KMS-11 (cell line): ENCODE data around the gene SMIM33.
"Not testable (repeated sequence)": the region's sequence is repeated elsewhere in the genome, so short reads cannot be mapped to it uniquely, and the experiment has no call there.

Experiments used
- H2AFZ ChIP-seq: fragments of 200-600 bp; sonication (generic); 2 replicates; pipeline ENCODE4 v1.6.1; 2016; ENCODE audit warnings: antibody characterized with exemption, mixed run types, low read depth
- H3K27ac ChIP-seq: fragments of 200-600 bp; sonication (generic); 2 replicates; pipeline ENCODE4 v1.6.1; 2016; ENCODE audit warnings: mild to moderate bottlenecking, mixed run types
- H3K27me3 ChIP-seq: fragments of 200-600 bp; sonication (generic); 2 replicates; pipeline ENCODE4 v1.6.1; 2017; ENCODE audit warnings: mild to moderate bottlenecking, low read depth, mixed run types, moderate library complexity; ENCODE audit not compliant: insufficient read depth
- H3K36me3 ChIP-seq: fragments of 200-600 bp; sonication (generic); 2 replicates; pipeline ENCODE4 v1.6.1; 2017; ENCODE audit warnings: mild to moderate bottlenecking, mixed run types; ENCODE audit not compliant: insufficient read depth
- H3K4me1 ChIP-seq: fragments of 200-600 bp; sonication (generic); 2 replicates; pipeline ENCODE4 v1.6.1; 2016; ENCODE audit warnings: mild to moderate bottlenecking, low read depth, mixed run types; ENCODE audit not compliant: poor library complexity, severe bottlenecking
- H3K4me2 ChIP-seq: fragments of 200-600 bp; sonication (generic); 2 replicates; pipeline ENCODE4 v1.7.0; 2016; ENCODE audit warnings: mild to moderate bottlenecking, mixed run types
- H3K4me3 ChIP-seq: fragments of 200-600 bp; sonication (generic); IDR thresholded peaks from 2 replicates; pipeline ENCODE4 v1.6.1; 2017; ENCODE audit warnings: low read depth, low read length, mixed read lengths; ENCODE audit not compliant: insufficient read depth
- H3K79me2 ChIP-seq: fragments of 200-600 bp; sonication (generic); 2 replicates; pipeline ENCODE4 v1.6.1; 2016; ENCODE audit warnings: low read depth, mixed run types; ENCODE audit not compliant: insufficient read depth
- H3K9ac ChIP-seq: fragments of 200-600 bp; sonication (generic); 2 replicates; pipeline ENCODE4 v1.6.1; 2016; ENCODE audit warnings: mild to moderate bottlenecking, mixed run types
- H4K20me1 ChIP-seq: fragments of 200-600 bp; sonication (generic); 2 replicates; pipeline ENCODE4 v1.6.1; 2016; ENCODE audit warnings: mild to moderate bottlenecking, mixed run types; ENCODE audit not compliant: insufficient read depth
- CTCF ChIP-seq: fragments of 200-600 bp; sonication (generic); conservative IDR thresholded peaks from 2 replicates; pipeline ENCODE4 v1.6.1; 2017; ENCODE audit warnings: low read depth, mild to moderate bottlenecking, antibody characterized with exemption, low read length, moderate library complexity, mixed read lengths

The SMIM33 gene

GRCh38 chr5:139481122-139481533 is 10.3 kb downstream of the SMIM33 start:
- no peaks in the 10 kb centered on the region for H3K27me3 ChIP-seq
- no peaks in the 10 kb centered on the region for H3K79me2 ChIP-seq
- H3K9ac ChIP-seq, result peak overlapping the region; percentile 54; the same call in 1 of the 2 replicates
- H3K4me1 ChIP-seq, result peaks cover 27% of the 10 kb centered on the region
- no peak overlapping the region; the same call in 1 of the 2 replicates for H2AFZ ChIP-seq
- no peak overlapping the region for H3K4me3 ChIP-seq
- H3K4me2 ChIP-seq, result peak overlapping the region; percentile 91
- no peaks in the 10 kb centered on the region for H4K20me1 ChIP-seq
- no peaks in the 10 kb centered on the region for H3K36me3 ChIP-seq
- H3K27ac ChIP-seq, result peak overlapping the region; percentile 94
- no peak for TF ChIP-seq CTCF

- no peaks in the 10 kb centered on the region for H3K79me2 ChIP-seq
- H3K4me1 ChIP-seq, result peaks cover 27% of the 10 kb centered on the region
- H4K20me1 ChIP-seq, result no peaks in the 10 kb centered on the region
- peak overlapping the region; percentile 94 for H3K27ac ChIP-seq
- TF ChIP-seq CTCF, result no peak
- H3K27me3 ChIP-seq, result no peaks in the 10 kb centered on the region
- no peak overlapping the region for H3K4me3 ChIP-seq
- H2AFZ ChIP-seq, result peak overlapping the region; percentile 71
- peak overlapping the region; percentile 54 for H3K9ac ChIP-seq
- H3K36me3 ChIP-seq, result no peaks in the 10 kb centered on the region
- peak overlapping the region; percentile 91 for H3K4me2 ChIP-seq
Observed at GRCh38 chr5:139481580-139482049, 10.8 kb downstream of the SMIM33 start.

- Histone ChIP-seq H3K79me2 (no peaks in the 10 kb centered on the region), H3K27ac (peak within 1 kb of the TSS; percentile 94), H3K9ac (peak within 1 kb of the TSS; percentile 54), H3K36me3 (no peaks in the 10 kb centered on the region), H3K4me1 (peaks cover 27% of the 10 kb centered on the region), H3K4me3 (no peak within 1 kb of the TSS), H3K4me2 (peak within 1 kb of the TSS; percentile 91), H2AFZ (peak within 1 kb of the TSS; percentile 71), H4K20me1 (no peaks in the 10 kb centered on the region), H3K27me3 (no peaks in the 10 kb centered on the region)
- no peak for TF ChIP-seq CTCF
Observed at GRCh38 chr5:139482050-139482889, 11.5 kb downstream of the SMIM33 start, which contains the start of gene STING1. Gene STING1, minus strand, starts transcription at chr5:139482758. Its CDS starts 1,054 bp downstream, at chr5:139481704.

- not testable (repeated sequence) for H3K27me3 ChIP-seq, H4K20me1 ChIP-seq, H3K36me3 ChIP-seq, H3K4me3 ChIP-seq, H3K79me2 ChIP-seq
- peak overlapping the region; percentile 91 for H3K4me2 ChIP-seq
- peak overlapping the region; percentile 71 for H2AFZ ChIP-seq
- H3K9ac ChIP-seq, result peak overlapping the region; percentile 54
- H3K27ac ChIP-seq, result peak overlapping the region; percentile 94
- H3K4me1 ChIP-seq, result peaks cover 27% of the 10 kb centered on the region
Observed at GRCh38 chr5:139482890-139483208, 12.0 kb downstream of the SMIM33 start.

- Histone ChIP-seq H2AFZ (no peak overlapping the region), H4K20me1 (no peaks in the 10 kb centered on the region), H3K4me1 (peaks cover 22% of the 10 kb centered on the region), H3K36me3 (no peaks in the 10 kb centered on the region), H3K4me2 (no peak overlapping the region), H3K9ac (no peak overlapping the region), H3K4me3 (no peak overlapping the region), H3K79me2 (no peaks in the 10 kb centered on the region), H3K27ac (no peak overlapping the region), H3K27me3 (no peaks in the 10 kb centered on the region)
- no peak for TF ChIP-seq CTCF
Observed at GRCh38 chr5:139486201-139486600, 15.4 kb downstream of the SMIM33 start.
